HG03196 (cell line): Measurements from ENCODE around the gene TMC7.

Source experiments
- ATAC-seq: cut with Tn5 transposase; IDR thresholded peaks from one replicate; pipeline ENCODE4 v1.9.1; 2021; ENCODE audit not compliant: unreplicated experiment

TMC7 gene

DNA sequence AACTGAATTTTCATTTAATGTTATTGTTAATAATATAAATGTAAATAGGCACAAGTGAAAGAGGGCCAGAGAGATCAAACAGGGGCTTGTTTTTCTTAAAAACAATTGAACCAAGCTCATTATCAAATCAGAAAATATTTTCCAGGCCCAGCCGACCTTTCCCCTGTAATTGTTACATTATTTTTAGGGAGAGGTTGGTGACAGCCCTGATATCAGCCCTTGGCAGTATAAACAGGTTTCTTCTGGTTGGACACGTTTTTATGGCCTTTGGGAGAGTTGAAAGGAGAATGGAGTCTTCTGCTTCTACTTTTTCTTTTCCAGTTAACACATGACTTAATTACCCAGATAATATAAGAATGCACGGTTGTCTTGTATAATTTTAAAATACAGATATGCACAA is 43.7 kb downstream of the TMC7 start:
- ATAC-seq: no peak

DNA sequence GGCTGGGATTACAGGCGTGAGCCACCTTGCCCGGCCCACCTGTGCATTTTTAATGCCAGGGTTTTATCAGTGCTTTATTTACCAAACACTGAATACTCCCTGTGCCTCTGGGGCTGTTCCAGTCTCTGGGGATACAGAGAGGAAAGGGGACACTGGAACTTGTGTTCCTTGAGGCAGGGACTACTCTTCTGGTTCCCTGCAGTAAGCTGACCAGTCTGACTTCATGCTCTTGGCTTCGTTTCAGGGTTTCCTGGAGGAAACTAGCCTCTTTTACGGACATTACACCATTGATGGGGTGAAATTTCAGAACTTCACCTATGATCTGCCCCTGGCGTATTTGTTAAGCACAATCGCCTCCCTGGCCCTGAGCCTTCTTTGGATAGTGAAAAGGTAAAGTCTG is 46.2 kb downstream of the TMC7 start:
- no peak for ATAC-seq

DNA sequence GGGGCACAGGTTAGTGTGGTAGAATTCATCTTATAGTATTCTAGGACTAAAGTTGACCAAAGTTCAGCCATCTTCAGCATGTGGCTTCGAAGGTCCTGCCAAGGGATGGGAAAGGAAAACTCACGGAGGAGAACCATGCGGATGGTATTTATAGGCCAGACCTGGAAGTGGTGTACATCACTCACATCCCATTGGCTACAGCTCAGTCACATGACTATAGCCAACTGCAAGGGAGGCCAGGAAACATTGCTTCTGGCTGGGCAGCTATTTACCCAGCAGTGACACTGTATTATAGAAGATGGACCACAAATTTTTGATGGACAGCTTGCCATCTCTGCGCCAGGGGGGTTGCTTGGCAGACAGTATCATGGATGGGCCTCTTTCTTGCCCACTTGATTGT is 48.0 kb downstream of the TMC7 start:
- ATAC-seq: no peak

DNA sequence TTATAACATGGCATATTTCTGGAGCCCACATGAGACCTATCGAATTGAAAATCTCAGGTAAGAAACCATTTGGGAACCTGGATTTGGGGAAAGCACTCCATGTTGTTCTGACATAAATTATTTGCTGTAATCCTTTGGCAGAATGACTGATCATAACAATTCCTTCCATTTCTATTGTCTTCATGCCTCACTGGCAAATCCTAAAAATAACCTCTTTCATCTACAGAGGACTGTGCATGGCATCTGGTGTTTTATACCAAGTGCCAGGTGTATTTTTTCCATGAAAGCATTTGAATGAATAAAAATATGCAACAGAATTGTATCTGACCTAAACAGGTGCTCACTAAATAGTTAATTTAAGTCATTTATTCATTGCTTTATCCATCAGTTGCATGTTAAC is 50.0 kb downstream of the TMC7 start:
- ATAC-seq: no peak

- no peak for ATAC-seq
These were observed 56.7 kb downstream of the TMC7 start for GRCh38 chr16:19040400-19040799.

GRCh38 chr16:19044769-19045168 is 61.0 kb downstream of the TMC7 start:
- ATAC-seq: no peak

GRCh38 chr16:19046062-19046461 is 62.3 kb downstream of the TMC7 start:
- ATAC-seq: no peak

GRCh38 chr16:19062706-19063105 is 79.0 kb downstream of the TMC7 start:
- ATAC-seq: no peak

GRCh38 chr16:19066988-19067348 is 83.2 kb downstream of the TMC7 start:
- ATAC-seq: no peak

DNA sequence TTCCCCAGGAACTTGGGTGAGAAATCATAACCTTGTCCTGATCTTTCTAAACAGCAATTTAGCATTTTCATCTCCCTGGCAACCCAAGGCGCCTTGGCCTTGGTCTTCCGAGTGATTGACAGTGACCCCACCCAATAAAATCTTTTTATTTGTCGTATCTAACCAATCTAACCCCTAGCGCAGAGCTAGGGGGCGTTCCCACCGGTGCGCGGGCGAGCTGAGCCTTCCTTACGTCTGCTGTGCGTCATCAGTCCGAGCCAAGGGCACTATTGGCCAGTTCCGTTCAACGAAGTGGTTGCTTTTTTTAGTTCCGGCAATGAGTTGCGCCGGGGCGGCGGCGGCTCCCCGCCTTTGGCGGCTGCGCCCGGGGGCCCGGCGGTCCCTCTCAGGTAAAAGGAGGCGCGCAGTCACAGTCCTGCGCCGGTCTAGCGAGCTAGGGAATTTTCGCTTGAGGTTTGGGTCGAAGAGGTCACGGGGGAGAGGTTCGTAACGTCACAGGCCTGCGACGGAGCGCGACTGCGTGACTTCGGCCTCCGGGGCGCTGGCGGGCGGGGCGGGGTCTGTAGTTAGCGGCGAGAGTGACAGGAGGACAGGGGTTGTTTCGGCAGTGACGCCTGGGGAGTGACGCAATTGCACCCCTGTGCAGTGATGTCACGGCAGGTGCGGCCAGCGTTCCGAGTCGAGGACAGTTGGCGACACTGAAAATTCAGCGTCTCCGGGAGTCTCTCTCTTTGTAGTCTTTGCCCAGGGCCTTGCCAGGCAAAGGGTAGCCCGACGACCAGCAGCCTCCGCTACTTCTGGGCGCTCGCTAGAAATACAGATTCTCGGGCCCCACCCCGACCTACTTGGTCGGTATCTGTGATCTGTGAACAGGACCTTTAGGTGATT is 83.9 kb downstream of the TMC7 start, which contains the start of gene COQ7:
Gene COQ7, plus strand, starts transcription at position 266 of the 888 bp plus-strand sequence. Its CDS starts 51 bp downstream, at position 317.
- peak; percentile 93 for ATAC-seq

DNA sequence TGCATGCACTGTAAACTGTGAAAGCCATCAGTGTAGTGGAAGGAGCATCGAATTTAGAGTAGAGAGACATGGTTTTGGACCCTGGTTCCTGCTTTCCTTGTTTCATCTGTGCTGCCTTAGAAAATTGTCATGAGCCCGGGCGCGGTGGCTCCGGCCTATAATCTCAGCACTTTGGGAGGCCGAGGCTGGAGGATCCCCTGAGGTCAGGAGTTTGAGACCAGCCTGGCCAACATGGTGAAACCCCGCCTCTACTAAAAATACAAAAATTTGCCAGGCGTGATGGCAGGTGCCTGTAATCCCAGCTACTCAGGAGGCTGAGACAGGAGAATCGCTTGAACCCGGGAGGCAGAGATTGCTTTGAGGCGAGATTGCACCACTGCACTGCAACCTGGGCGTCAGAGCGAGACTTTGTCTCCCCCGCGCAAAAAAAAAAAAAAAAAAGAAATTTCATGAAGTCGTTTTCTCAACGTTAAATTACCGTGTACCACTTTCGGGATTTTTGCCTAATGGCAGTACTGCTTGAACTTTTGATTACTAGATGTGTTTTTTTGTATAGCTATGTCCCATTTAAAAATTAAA is 84.6 kb downstream of the TMC7 start:
- no peak for ATAC-seq

- no peak for ATAC-seq
These were observed 88.4 kb downstream of the TMC7 start for GRCh38 chr16:19071811-19072777.

- no peak for ATAC-seq
These were observed 89.6 kb downstream of the TMC7 start for GRCh38 chr16:19073344-19073743.

DNA sequence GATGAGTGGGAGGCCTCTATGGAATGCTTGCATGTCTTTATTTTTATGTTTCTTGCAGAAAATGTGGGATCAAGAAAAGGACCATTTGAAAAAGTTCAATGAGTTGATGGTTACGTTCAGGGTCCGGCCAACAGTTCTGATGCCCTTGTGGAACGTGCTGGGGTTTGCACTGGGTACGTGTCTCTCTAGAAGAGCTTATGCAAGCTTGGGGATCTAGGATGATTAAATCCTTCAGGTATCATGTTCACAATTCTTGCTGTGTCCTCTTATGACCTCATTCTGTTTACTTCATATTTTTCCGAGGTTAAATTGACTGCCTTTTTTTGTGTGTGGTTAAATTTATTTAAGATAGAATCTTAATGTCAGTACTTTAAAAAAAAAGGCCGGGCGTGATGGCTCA is 90.1 kb downstream of the TMC7 start:
- ATAC-seq: no peak

DNA sequence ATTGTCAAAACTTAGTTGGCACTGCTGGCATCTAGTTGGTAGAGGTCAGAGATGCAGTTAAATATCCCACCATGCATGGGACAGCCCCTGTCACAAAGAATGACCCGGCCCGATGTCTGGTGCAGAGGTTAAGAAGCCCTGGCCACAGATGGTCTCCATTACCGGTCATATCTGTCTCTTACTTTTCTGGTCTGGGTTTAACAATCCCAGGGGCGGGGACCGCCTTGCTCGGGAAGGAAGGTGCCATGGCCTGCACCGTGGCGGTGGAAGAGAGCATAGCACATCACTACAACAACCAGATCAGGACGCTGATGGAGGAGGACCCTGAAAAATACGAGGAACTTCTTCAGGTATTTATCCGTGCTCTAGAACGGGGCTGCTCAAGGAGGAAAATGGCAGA is 91.8 kb downstream of the TMC7 start:
- ATAC-seq: no peak

- no peak for ATAC-seq
These were observed 94.1 kb downstream of the TMC7 start for GRCh38 chr16:19077879-19078278.

GRCh38 chr16:19083670-19084069 is 99.9 kb downstream of the TMC7 start:
- ATAC-seq: no peak

- ATAC-seq: no peak
These were observed 100.4 kb downstream of the TMC7 start for GRCh38 chr16:19084139-19084538.

DNA sequence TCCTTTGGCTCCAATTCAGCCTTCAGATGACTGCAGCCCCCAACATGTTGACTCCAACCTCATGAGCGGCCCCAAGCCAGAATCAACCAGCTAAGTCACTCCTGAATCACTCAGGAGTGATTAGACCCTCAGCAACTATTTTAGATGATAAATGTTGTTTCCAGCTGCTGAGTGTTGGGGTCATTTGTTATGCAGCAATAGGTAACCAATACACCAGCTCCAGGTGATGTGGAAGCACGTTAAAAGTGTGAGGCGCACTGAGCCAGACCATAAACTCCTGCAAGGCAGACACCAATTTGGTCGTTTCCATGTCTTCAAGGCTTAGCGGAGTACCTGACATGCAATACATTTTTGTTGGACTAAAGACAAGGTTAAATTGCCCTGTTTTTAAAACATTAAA is 101.1 kb downstream of the TMC7 start:
- no peak for ATAC-seq

GRCh38 chr16:19085679-19086200 is 102.0 kb downstream of the TMC7 start:
- no peak for ATAC-seq
